ENCODE measurements around the gene CCL1. TPM values are rescaled to one million over a fixed set of nuclear protein-coding genes. Genes with fewer than 3 reads are reported as not detected.

The CCL1 gene
- total RNA-seq, 1 experiment from 2014 or later = not detected

DNA sequence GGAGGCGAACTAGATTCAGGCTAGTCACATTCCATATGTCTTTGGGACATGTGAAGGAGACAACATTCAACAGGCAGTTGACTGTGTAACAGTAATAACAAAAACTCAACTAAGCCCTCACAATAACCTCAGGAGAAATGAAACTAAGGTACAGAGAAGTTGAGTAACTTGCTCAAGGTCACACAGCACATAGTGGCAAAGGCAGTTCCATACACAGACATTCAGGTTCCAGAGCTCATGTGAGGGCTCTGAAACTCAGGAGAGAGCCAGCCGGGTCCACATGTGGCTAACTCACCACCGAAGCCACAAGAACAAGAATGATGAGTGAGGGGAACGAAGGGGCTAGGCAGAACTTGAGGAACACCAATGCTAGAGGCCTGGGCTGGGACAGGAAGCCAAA is 46.3 kb upstream of the CCL1 start:
- Histone ChIP-seq H3K18ac (ENCODE audit: insufficient read length, low read depth, low read length) (no peak overlapping the region), H3K14ac (ENCODE audit: insufficient read depth, low read length) (no peak overlapping the region), H2BK15ac (ENCODE audit: low read depth, low read length) (no peak overlapping the region), H4K20me1 (ENCODE audit: control insufficient read depth, insufficient read depth, insufficient read length) (no peaks in the 10 kb centered on the region), H3K23me2 (ENCODE audit: insufficient read length, low read depth, low read length, poor library complexity, severe bottlenecking) (peaks cover 3% of the 10 kb centered on the region), H4K8ac (replicated peaks; ENCODE audit: insufficient read length, low read depth, low read length) (no peak overlapping the region), H2BK12ac (ENCODE audit: insufficient read length, low read depth, low read length) (no peak overlapping the region), H3K79me1 (ENCODE audit: insufficient read depth, low read depth, low read length, poor library complexity, severe bottlenecking) (no peaks in the 10 kb centered on the region), H2BK120ac (ENCODE audit: low read depth, low read length, poor library complexity, severe bottlenecking) (no peak overlapping the region), H3K4me2 (ENCODE audit: insufficient read depth, insufficient read length, low read length) (no peak overlapping the region), H2BK5ac (ENCODE audit: insufficient read length, low read length) (no peak overlapping the region), H3K56ac (ENCODE audit: insufficient read length, low read depth, low read length) (no peak overlapping the region), H3K79me2 (ENCODE audit: insufficient read depth, low read length) (no peaks in the 10 kb centered on the region), H3K23ac (ENCODE audit: insufficient read length, low read depth, low read length) (no peak overlapping the region), H3K4me1 (ENCODE audit: insufficient read depth, low read length) (peaks cover 5% of the 10 kb centered on the region; the same call in 1 of the 2 replicates), H4K5ac (ENCODE audit: insufficient read length, low read depth, low read length) (no peak overlapping the region), H2BK20ac (ENCODE audit: low read depth, low read length, poor library complexity, severe bottlenecking) (no peak overlapping the region), H3T11ph (ENCODE audit: low read length) (no peak overlapping the region), H3K9me3 (ENCODE audit: control insufficient read depth, low read depth, low read length) (no peaks in the 10 kb centered on the region), H3K4ac (ENCODE audit: low read depth, low read length) (no peak overlapping the region), H3K27me3 (ENCODE audit: insufficient read depth, low read length) (peaks cover 13% of the 10 kb centered on the region; the same call in 1 of the 2 replicates), H3K9ac (ENCODE audit: extremely low read depth, insufficient read length, low read length) (no peak overlapping the region), H2AK5ac (ENCODE audit: insufficient read length, low read length) (no peak overlapping the region), H4K91ac (ENCODE audit: insufficient read length, low read depth, low read length) (no peak overlapping the region), H3K27ac (ENCODE audit: insufficient read length, low read depth, low read length) (no peak overlapping the region), H2AFZ (ENCODE audit: low read length) (no peak overlapping the region)
- WGBS (ENCODE audit: extremely low coverage, insufficient read length, low lambda C conversion rate) = no CpG with 5 or more reads among the region's 4 CpGs
- Mint-ChIP-seq H3K36me3 (ENCODE audit: insufficient read depth in 1 of 3, low read depth in 3 of 3) (no peaks in the 10 kb centered on the region; a peak in 1 of 7 replicates), H3K4me3 (no peak overlapping the region), H3K9me3 (peaks cover 0 to 6% of the 10 kb centered on the region in 2 experiments; a peak in 2 of 5 replicates), H3K4me1 (peaks cover 45 to 57% of the 10 kb centered on the region in 2 experiments), H3K27ac (peak overlapping the region in 1 of 3 experiments; percentile 32; a peak in 1 of 7 replicates), H3K27me3 (ENCODE audit: low read depth) (peaks cover 53% of the 10 kb centered on the region)
- no peak for TF ChIP-seq CTCF (conservative IDR thresholded peaks at IDR 0.05)
- no peak for DNase-seq

Measured in H9 (cell line).